GM08714 (cell line): ENCODE data around the gene PRUNE1.

ENCODE experiments used
- H3K4me3 ChIP-seq: fragments of 200-500 bp; sonication (Bioruptor generic); 2 replicates; pipeline ENCODE4 v1.5.1; 2014; ENCODE audit warnings: mild to moderate bottlenecking, low read length, inconsistent platforms
- ZNF274 ChIP-seq: IDR thresholded peaks from 2 replicates; pipeline ENCODE4 v1.6.1; 2012; ENCODE audit warnings: mild to moderate bottlenecking, low read depth, low read length

PRUNE1 gene

DNA sequence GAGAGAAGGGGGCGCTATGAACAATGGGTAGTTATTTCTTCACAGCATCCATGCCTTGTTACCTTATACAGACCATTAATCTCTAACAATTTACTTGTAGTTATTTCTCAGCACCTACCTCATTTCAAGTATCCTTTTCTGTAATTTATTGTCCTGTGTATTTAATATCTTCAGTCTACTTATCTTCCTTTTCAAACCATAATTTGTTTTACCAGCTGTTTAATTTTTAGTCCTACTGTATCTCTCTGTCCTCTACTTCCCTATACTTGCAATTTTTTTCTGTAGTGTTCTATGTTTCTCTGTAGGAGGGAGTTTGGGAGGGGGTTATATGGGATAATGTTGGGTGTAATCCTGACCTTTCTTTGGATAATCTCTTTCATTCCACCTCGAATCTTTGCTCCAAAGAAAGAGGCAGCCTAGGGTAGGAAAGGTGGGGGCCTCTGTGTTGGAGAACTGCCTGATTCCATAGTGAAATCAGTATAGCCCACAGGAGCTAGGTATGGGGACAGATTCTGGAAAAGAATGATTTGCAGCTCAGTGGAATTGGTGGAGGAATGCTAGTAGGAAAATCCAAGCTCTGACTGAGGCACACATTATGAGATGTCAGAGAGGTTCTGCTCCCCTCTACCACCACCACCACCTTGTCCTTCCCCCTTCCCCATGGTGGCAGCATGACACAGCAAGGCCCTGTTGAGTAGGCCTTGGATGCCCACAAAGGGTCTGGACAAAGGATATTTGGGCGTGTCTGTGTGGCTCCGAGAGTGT is 52.6 kb downstream of the PRUNE1 start:
- H3K4me3 ChIP-seq = peak overlapping the region; percentile 96
- no peak for TF ChIP-seq ZNF274

DNA sequence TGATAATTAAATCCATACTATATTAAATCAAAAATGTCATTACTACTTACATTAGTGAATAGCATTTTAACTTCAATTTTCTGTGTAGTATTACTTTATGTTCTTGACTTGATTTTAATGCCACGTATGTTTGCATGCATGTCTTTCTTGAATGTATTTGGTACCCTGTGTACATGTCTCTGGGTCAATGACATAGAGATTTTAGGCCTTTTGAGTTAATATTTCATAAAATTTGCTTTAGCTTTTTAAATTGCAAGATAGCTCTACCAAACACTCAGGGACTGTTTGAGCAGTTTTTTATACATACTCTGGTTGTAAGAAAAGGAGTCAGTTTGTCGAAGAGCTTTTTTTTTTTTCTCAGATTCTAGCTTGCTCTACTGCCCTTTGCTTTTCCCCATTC is 53.5 kb downstream of the PRUNE1 start:
- H3K4me3 ChIP-seq = no peak overlapping the region; the same call in 1 of the 2 replicates
- no peak for TF ChIP-seq ZNF274

DNA sequence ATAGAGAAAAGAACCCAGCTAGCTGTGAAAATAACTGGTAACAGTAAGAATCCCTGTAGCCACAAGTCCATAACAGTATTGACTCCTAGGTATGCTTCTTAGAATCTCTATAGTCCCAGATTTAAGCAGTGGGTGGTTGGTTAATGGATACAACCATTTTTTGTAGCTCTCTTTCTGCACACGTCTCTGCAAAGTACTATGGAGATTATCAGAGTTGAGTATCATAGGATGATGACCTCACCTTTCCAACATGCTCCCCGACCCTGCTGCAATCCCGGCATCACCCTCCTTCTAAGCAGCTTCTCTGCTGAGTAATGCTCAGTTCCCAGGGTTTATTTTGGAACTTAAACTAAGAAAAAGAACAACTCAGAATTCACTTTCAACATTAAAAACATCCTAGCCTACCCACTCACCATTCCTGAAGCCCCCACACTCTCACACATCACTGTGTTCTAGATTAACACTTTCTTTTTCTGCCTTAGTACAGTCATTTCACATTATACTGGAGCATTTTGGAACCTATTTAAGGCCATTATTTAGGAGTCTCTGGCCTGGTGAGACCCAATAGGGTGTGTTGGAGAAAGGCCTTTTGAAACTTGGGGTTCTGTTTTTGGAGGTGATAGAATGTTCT is 54.6 kb downstream of the PRUNE1 start:
- TF ChIP-seq ZNF274 = no peak
- H3K4me3 ChIP-seq = no peak overlapping the region

DNA sequence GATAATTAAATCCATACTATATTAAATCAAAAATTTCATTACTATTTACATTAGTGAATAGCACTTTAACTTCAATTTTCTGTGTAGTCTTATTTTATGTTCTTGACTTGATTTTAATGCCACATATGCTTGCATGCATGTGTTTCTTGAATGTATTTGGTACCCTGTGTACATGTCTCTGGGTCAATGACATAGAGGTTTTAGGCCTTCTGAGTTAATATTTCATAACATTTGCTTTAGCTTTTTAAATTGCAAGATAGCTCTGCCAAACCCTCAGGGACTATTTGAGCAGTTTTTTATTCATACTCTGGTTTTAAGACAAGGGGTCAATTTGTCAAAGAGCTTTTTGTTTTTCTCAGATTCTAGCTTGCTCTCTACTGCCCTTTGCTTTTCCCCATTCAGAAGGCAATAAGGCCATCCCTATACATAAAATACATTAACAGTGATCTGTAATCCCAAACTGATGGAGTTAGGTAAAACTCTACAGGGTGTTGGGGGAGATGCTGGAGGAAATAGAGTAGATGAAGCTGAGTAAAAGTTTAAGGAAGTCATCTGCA is 56.9 kb downstream of the PRUNE1 start:
- no peak for TF ChIP-seq ZNF274
- no peak overlapping the region for H3K4me3 ChIP-seq

DNA sequence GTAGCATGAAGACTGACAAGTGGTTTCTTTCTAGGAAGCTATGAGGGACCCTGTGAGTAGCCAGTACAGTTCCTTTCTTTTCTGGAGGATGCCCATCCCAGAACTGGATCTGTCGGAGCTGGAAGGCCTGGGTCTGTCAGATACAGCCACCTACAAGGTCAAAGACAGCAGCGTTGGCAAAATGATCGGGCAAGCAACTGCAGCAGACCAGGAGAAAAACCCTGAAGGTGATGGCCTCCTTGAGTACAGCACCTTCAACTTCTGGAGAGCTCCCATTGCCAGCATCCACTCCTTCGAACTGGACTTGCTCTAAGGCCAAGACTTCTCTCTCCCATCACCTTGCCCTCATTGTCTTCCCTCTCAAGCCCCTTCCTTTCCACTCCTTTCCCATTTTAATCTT is 58.9 kb downstream of the PRUNE1 start:
- no peak for TF ChIP-seq ZNF274
- H3K4me3 ChIP-seq = no peak overlapping the region

DNA sequence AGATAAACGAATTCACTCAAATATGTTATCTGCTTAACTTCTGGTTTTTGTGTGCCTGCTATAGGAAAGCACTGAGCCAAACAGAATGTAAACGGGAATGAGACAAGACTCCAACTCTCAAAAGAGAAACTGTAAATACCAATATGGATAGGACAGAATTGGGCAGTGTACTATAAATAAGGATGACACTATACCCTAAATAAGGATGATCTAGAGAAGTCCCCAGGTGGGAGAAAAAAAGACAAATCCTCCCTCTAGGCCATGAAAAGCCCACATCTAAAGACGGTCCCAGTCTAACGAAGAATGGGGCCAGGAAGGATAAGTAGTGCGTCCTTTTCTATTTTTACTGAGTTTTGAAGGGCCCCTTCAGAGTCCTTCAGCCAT is 60.8 kb downstream of the PRUNE1 start:
- TF ChIP-seq ZNF274 = no peak
- no peak overlapping the region; the same call in 1 of the 2 replicates for H3K4me3 ChIP-seq

DNA sequence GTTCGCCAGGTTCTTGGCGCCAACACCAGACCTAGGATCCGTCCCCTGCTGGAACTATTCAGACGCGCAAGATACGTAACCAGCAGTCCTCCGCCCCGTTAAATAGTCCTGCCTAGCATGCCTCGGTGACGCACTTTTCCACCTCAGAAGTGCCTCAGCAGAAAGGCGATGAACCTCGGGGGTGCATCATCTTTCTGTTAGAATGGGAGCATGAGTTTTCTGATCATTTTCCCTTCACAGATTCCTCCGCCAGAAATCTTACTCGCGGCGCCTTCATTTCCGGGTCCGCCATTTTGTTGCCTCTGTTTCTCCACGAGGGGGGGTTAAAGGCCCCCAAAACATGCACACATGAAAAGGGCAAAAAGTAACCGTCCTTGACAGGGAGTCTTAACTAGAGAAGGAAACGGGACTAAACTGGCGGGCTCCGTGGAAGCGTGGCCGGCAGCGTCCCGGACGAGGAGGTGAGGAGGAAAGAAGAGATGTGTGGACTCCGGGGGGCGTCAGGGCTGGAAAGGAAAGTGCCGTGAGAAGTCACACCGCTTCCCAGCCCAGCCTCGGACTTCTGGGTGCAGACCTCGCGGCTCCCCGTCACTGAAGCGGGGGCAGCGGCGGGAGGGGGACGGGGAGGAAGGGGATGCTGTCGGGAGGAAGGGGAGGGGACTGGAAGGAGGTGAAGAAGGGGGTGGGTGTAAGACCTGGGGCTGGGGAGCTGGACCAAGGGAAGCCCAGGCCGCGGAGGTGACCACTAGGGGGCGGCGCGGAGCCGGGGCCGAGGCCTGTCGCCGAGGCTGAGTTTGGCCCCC is 62.4 kb downstream of the PRUNE1 start, which contains the start of gene GABPB2:
TSS of gene GABPB2 (plus strand) at position 288 of the 803 bp plus-strand sequence. CDS start 17,429 bp downstream, outside the sequence.
- TF ChIP-seq ZNF274 = no peak
- H3K4me3 ChIP-seq = peak within 1 kb of the TSS; percentile 79

DNA sequence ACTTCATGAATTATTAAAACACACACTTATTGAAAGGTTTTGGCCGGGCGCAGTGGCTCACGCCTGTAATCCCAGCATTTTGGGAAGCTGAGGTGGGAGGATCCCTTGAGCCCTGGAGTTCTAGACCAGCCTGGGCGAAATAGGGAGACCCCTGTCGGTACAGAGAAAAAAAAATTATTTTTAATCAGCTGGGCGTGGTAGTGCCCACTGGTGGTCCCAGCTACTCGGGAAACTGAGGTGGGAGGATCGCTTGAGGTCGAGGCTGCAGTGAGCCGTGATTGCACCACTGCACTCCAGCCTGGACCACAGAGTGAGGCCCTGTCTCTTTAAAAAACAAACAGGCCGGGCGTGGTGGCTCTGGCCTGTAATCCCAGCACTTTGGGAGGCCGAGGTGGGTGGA is 64.0 kb downstream of the PRUNE1 start:
- TF ChIP-seq ZNF274 = no peak
- no peak overlapping the region for H3K4me3 ChIP-seq
